ENCODE data around the gene KCND3. TPM values are rescaled to one million over a fixed set of nuclear protein-coding genes. Genes with fewer than 3 reads are reported as not detected.

The KCND3 gene
- polyA plus RNA-seq, 3 donors, result not detected

- peaks cover 2 to 4% (median 3%) of the 10 kb centered on the region in 3 donors for H3K27me3 Mint-ChIP-seq (ENCODE audit: low read depth in 3 of 3)
- no peaks in the 10 kb centered on the region for H3K36me3 Mint-ChIP-seq
- WGBS (ENCODE audit: insufficient coverage), result 44% methylated on average over 2 of the region's 2 CpGs
- intact Hi-C loops (cut with micrococcal nuclease), result no loop called here
- H3K79me2 ChIP-seq (ENCODE audit: insufficient read depth, low read length), result no peaks in the 10 kb centered on the region
- H3K9me3 Mint-ChIP-seq, result peaks cover 0 to 2% (median 0%) of the 10 kb centered on the region in 7 donors
- TF ChIP-seq CTCF (IDR thresholded peaks at IDR 0.05), result no peak
- no peak overlapping the region for H3K27ac Mint-ChIP-seq
- no peaks in the 10 kb centered on the region for H3K4me1 Mint-ChIP-seq
- H3K4me1 ChIP-seq (ENCODE audit: control insufficient read depth in 1 of 2, insufficient read depth in 2 of 2, low read length in 2 of 2), result no peaks in the 10 kb centered on the region
- no peak overlapping the region for H2AFZ ChIP-seq (ENCODE audit: insufficient read depth, low read depth, low read length, poor library complexity, severe bottlenecking)
- no peaks in the 10 kb centered on the region for H3K36me3 ChIP-seq (replicated peaks in 1 of 2; ENCODE audit: control insufficient read depth in 1 of 2, insufficient read depth in 2 of 2, low read length in 2 of 2)
- H4K20me1 ChIP-seq (ENCODE audit: insufficient read depth, low read length), result no peaks in the 10 kb centered on the region
- no peak overlapping the region for H3K4me2 ChIP-seq (replicated peaks; ENCODE audit: extremely low read depth, low read length, poor library complexity, severe bottlenecking)
- H3K4me3 ChIP-seq (replicated peaks in 1 of 3; ENCODE audit: low read depth in 2 of 3, low read length in 3 of 3), result no peak overlapping the region
- no peak overlapping the region for H3K9ac ChIP-seq (ENCODE audit: insufficient read depth, low read length, poor library complexity, severe bottlenecking)
- DNase-seq, result no peak
- no peaks in the 10 kb centered on the region for H3K27me3 ChIP-seq (ENCODE audit: control insufficient read depth in 2 of 2, insufficient read depth in 2 of 2, low read length in 2 of 2)
- no peak overlapping the region for H3K27ac ChIP-seq (ENCODE audit: low read depth in 1 of 2, low read length in 2 of 2)
- H3K4me3 Mint-ChIP-seq, result no peak overlapping the region
- no peaks in the 10 kb centered on the region for H3K9me3 ChIP-seq (replicated peaks in 1 of 2; ENCODE audit: control insufficient read depth in 1 of 2, insufficient read depth in 1 of 2, low read length in 2 of 2)
Measured at GRCh38 chr1:111843177-111843576, 146.3 kb downstream of the KCND3 start.

- Histone ChIP-seq H3K4me1 (ENCODE audit: control insufficient read depth in 1 of 2, insufficient read depth in 2 of 2, low read length in 2 of 2) (no peaks in the 10 kb centered on the region), H3K4me2 (replicated peaks; ENCODE audit: extremely low read depth, low read length, poor library complexity, severe bottlenecking) (no peak overlapping the region), H3K27ac (ENCODE audit: low read depth in 1 of 2, low read length in 2 of 2) (no peak overlapping the region), H3K9me3 (replicated peaks in 1 of 2; ENCODE audit: control insufficient read depth in 1 of 2, insufficient read depth in 1 of 2, low read length in 2 of 2) (no peaks in the 10 kb centered on the region), H3K36me3 (replicated peaks in 1 of 2; ENCODE audit: control insufficient read depth in 1 of 2, insufficient read depth in 2 of 2, low read length in 2 of 2) (no peaks in the 10 kb centered on the region), H3K79me2 (ENCODE audit: insufficient read depth, low read length) (no peaks in the 10 kb centered on the region), H3K9ac (ENCODE audit: insufficient read depth, low read length, poor library complexity, severe bottlenecking) (no peak overlapping the region), H4K20me1 (ENCODE audit: insufficient read depth, low read length) (no peaks in the 10 kb centered on the region), H3K4me3 (replicated peaks in 1 of 3; ENCODE audit: low read depth in 2 of 3, low read length in 3 of 3) (no peak overlapping the region), H3K27me3 (ENCODE audit: control insufficient read depth in 2 of 2, insufficient read depth in 2 of 2, low read length in 2 of 2) (no peaks in the 10 kb centered on the region), H2AFZ (ENCODE audit: insufficient read depth, low read depth, low read length, poor library complexity, severe bottlenecking) (no peak overlapping the region)
- Mint-ChIP-seq H3K4me1 (no peaks in the 10 kb centered on the region), H3K27ac (no peak overlapping the region), H3K27me3 (ENCODE audit: low read depth in 3 of 3) (peaks cover 2 to 4% (median 3%) of the 10 kb centered on the region in 3 donors), H3K36me3 (no peaks in the 10 kb centered on the region), H3K9me3 (peaks cover 0 to 2% (median 0%) of the 10 kb centered on the region in 7 donors), H3K4me3 (no peak overlapping the region)
- no peak for TF ChIP-seq CTCF (IDR thresholded peaks at IDR 0.05)
- intact Hi-C loops (cut with micrococcal nuclease), result no loop called here
- 86% methylated on average over 2 of the region's 3 CpGs for WGBS (ENCODE audit: insufficient coverage)
- DNase-seq, result no peak
Measured at GRCh38 chr1:111842411-111842810, 147.1 kb downstream of the KCND3 start.

Measured in CD14-positive monocyte (primary cell).